GOT3 (cell line): ENCODE measurements around the gene REEP3.
"Not testable (repeated sequence)": the region's sequence is repeated elsewhere in the genome, so short reads cannot be mapped to it uniquely, and the experiment has no call there.

ENCODE experiments used
- DNase-seq: peaks from one replicate; lab custom pipeline; 2025; ENCODE audit warnings: mixed read lengths; lab: John Stamatoyannopoulos, UW

Gene REEP3, protein sequence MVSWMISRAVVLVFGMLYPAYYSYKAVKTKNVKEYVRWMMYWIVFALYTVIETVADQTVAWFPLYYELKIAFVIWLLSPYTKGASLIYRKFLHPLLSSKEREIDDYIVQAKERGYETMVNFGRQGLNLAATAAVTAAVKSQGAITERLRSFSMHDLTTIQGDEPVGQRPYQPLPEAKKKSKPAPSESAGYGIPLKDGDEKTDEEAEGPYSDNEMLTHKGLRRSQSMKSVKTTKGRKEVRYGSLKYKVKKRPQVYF

DNA sequence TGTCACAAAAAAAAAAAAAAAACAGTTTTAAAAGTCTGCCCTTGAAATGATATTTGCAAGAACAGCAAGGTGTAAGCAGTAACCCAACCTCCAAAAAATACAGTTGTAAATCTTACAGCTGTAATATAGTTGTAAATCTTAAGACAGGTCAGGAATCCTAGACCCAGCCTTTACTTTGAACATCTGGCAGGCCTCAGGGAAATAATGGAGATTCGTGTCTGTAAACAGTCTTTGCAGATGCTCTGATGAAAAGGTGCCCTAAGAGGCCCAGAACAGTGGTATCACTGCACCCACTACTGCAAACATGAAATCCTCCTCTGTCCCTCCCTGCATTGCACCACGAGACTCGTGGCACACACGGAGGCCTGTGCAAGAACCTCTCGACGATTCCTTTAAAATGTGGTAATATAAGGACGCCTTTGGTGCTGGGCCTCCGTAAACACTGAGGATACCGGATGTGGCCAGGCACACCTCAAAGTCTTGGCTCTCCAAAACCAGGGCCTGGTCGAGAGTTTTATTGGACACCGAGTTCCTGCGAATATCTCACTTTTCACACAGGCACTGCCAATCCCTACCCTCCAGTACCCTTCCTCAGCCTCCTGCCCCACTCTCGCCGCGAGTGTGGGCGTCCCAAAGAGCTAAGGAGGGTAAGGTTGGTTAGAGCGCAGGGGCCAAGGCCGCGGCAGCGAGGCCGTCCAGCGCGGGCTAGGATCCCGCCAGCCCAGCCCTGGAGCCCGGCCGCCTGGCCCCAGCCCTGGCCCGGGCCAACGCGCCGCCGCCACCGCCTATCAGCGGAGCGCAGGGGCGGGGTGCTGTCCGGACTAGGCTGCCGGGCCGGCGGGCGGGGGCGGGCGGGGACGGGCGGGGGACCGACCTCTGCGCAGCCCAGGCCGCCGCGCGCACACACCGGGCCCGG, at the start of gene REEP3:
REEP3 (plus strand) TSS at position 902 of the 916 bp plus-strand sequence. CDS start 145 bp downstream, outside the sequence.
- DNase-seq, result no peak

DNA sequence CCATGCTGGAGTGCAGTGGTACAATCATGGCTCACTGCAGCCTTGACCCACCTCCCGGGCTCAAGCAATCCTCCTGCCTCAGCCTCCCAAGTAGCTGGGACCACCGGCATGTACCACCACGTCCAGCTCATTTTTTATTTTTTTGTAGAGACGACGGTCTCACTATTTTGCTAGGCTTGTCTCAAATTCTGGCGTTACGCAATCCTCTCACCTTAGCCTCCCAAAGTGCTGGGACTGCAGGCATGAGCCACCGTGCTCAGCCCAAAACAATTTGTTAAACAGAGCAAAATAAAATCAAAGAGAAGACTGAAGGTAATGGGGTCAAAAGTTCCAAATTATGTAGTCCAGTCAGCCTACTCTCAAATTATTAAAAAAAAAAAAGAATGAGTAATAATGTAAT, 46.7 kb upstream of the REEP3 start:
- no peak for DNase-seq

DNA sequence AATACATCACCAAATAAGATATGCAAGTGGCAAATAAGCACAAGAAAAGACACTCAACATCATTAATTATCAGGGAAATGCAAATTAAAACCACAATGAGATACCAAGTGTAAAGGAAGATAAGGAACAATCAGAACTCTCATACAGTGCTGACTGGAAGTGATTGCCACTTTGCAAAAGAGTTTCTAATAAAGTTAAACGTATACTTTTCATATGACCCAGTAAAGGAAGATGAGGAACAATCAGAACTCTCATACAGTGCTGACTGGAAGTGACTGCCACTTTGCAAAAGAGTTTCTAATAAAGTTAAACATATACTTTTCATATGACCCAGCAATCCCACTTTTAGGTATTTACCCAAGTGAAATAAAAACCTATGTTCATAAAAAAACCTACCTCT, 43.3 kb upstream of the REEP3 start:
- DNase-seq, result no peak

DNA sequence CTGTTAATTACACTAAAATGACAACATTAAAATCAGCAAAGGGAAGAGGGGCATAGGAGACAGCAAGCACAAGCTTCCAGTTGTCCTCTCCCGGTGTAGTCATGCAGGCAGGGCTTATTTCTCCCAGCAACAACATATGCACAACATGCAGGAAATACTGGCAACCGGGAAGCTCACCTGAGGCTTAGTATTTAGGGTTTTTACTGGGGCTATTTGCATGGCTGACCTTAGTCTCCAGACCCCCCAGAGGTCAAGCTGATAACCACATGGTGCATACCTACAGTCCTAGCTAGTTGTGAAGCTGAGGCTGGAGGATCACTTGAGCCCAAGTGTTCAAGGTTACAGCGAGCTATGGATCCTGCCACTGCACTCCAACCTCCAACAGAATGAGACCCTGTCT, 42.6 kb upstream of the REEP3 start:
- no peak for DNase-seq

DNA sequence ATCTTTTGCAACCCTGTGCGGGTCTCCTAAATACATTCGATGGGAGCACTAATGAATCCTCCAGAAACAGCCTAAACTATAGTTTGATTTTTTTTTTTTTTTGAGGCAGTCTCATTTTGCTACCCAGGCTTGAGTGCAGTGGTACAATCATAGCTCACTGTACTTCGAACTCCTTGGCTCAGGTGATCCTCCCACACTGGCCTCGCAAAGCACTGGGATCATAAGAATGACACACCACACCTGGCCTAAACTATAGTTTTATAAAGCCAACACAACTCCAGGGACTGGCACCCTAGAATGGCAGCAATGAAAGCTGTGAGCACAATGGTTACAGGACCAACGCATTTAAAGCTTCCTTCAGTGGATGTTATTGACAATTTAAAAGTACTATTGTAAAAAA, 41.0 kb upstream of the REEP3 start:
- DNase-seq, result no peak

DNA sequence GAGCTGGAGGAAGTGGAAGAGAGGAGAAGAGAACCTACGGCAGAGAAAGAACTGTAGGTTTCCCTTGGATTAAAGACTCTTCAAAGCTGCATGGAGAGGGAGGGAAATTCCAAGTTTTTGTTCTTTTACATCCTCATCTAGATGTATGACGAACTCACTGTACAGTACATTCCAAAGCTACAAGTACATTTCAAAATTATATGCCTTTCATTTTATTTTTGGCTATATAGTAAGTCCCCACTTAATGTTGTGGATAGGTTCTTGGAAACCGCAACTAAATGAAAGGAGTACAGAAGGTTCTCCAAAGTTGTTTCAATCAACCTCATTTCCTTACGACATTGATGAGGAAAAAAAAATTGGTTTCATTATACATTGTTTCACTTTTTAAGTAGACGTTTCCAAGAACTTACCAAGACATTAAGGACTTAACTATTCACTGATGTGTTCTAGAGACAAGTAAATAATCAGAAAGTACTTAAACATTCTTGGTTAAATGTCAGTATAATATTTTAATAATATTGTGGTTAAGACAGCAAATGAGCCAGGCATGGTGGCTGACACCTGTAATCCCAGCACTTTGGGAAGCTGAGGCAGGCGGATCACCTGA, 39.3 kb upstream of the REEP3 start:
- no peak for DNase-seq

DNA sequence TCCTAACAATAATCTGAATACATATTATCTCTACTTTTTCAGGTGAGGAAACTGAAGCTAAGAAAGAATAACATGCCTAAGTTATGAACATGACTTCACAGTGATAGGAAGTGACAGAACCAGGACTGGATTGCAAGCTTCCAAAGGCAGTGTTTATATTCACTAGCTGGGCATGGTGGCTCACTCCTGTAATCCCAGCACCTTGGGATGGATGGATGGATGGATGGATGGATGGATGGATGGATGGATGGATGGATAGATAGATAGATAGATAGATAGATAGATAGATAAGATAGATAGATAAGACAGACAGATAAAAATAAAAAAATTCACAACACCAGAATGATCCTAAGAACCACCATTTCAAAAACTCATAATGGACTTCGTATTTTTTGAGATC, 37.2 kb upstream of the REEP3 start:
- no peak for DNase-seq

DNA sequence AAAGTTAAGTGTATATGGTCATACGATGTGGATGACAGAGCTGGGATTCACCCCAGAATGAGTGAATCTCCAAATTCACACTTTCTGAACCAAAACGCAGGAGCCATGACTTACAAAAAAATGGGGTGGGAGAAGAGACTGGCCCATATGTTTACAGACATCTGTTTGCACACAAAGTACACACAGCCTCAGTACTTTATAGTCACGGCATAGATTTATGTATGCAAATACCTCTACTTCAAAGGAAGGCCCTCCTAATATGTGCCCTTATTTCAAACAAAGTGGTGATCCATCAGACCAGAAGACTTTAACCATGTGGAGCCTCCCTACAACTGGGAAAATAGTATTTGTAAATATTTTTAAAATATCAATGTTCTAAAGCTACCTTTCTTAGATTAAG, 33.2 kb upstream of the REEP3 start:
- DNase-seq, result no peak

DNA sequence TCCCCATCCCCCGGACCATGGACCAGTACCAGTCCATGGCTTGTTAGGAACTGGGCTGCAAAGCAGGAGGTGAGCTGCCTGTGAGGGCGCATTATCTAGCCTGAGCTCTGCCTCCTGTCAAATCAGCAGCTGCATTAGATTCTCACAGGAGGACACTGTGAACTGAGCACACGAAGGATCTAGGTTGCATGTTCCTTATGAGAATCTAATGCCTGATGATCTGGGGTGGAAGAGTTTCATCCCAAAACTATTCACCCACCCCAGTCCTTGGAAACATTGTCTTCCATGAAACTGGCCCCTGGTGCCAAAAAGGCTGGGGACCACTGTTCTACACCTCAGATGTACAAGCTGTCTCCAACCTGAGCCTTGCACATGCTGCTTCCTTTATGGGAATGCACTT, 31.4 kb upstream of the REEP3 start:
- DNase-seq, result no peak

DNA sequence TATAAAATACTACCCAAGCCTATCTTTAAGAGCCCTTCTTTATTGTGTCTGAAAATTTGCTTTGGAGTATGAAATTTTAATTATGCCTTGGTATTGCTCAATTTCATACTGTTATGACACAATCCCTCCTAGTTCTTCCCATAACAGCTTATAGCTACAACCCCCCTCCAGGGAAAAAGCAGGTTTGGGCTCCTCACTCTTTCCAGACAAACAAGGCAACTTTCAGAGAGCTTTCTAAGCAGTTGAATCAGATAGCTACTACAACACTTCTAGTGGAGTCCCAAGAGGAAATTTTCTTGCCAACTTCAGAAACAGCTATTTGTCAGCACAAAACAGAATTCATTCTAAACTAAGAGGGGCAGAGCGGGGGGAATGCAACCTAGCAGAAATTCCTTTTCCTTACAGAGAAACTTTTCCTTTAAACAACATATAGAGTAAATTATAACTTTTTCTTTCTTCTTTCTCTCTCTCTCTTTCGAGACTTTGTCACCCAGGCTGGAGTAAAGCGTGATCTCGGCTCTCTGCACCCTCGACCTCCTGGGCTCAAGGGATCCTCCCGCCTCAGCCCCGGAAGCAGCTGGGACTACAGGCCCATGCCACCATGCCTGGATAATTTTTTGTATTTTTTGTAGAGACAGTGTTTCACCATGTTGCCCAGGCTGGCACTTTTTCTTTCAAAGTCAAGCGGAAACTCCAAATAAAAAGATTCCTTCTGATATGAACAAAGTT, 29.4 kb upstream of the REEP3 start:
- DNase-seq, result no peak

DNA sequence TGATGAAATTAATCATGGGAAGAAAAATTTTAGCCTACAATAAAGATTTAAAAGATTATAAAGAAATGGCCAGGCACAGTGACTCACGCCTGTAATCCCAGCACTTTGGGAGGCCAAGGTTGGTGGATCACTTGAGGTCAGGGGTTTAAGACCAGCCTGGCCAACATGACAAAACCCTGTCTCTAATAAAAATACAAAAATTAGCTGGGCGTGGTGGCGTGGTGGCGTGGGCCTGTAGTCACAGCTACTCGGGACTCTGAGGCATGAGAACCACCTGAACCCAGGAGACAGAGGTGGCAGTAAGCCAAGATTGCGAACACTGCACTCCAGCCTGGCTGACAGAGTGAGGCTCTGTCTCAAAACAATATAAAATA, 28.9 kb upstream of the REEP3 start:
- not testable (repeated sequence) for DNase-seq

DNA sequence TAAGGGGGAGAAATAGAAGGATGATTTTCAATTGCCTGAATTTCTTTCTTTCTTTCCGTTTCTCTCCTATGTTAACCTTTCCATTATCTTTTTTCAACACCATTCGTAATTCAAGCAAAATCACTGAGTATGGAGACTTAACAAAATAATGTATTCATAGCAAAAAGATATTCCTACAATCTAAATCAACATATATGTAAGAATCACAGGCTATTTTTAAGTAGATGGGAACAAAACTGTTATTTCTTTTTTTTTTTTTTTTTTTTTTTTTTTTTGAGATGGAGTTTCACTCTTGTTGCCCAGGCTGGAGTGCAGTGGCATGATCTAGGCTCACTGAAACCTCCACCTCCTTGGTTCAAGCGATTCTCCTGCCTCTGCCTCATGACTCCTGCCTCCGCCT, 28.2 kb upstream of the REEP3 start:
- DNase-seq, result no peak

DNA sequence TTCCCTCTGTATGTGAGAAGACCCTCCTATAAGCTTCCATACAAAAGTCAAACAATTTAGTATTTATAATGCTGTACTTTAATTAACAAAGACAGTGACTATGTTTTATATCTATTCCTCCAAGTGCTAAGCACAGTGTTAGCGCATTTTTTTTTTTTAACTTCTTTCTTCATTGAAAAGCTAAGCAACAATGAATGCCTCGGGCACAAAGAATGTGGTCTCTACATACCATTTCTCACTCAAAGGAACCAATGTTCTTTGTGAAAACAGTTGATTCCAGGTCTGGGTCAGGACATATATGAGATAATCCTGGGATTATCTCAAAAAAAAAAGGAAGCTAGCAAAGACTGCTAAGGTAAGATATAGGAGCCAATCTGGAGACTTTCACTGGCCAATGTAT, 26.2 kb upstream of the REEP3 start:
- no peak for DNase-seq

DNA sequence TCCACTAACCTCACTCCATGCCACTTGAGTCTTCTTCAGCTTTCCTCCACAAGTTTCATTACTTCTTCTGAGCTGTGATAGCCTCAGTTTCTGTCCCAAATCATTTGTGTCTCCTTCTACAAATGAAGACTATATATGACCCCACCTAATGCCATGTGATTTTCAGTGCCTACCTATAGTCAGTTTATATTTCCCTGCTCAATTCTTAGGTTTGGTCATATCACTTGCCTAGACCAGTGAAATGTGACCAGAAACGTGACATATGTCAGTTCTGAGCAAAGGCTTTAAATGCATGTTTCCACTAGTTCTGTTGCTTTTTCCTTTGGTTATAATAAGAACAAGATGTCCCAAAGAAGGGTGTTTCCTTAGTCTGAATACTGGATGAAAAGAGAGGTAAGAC, 24.6 kb upstream of the REEP3 start:
- DNase-seq, result no peak

DNA sequence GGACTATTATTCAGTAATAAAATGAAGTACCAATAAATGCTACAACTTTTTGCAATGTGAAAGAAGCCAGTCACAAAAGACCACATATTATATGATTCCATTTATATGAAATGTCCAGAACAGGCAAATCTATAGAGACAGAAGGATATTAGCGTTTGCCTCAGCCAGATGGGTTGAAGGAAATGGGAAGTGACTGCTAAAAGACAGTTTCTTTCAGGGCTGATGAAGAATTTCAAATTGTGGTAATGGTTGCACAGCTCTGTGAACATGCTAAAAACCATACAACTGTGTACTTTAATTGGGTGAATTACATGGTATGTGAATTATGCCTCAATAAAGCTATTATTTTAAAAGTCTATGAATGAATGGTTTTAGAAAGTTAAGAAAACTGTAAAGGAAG, 23.9 kb upstream of the REEP3 start:
- DNase-seq, result no peak

DNA sequence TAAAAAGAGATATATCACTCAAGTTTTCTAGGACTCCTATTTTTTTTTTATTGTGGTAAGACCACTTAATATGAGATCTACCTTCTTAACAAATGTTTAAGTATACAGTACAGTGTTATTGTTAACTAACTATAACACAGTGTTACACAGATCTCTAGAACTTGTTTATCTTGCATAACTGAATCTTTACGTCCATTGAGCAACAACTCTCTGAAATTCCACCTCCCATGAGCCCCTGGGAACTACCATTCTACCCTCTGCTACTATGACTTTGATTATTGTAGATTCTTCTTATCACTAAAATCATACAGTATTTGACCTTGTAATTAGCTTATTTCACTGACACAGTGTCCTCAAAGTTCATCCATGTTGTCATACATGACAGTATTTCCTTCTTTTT, 22.5 kb upstream of the REEP3 start:
- no peak for DNase-seq

DNA sequence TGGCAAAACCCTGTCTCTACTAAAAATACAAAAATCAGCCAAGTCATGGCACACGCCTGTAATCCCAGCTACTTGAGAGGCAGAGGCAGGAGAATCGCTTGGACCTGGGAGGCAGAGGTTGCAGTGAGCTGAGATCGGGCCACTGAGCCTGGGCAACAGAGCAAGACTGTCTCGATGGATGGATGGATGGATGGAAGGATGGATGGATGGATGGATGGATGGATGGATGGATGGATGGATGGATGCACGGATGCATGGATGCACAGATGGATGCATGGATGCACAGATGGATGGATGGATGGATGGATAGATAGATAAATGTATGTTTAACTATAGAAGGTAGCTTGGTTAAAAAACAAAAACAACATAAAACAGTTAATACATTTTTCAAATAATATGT, 20.6 kb upstream of the REEP3 start:
- not testable (repeated sequence) for DNase-seq

DNA sequence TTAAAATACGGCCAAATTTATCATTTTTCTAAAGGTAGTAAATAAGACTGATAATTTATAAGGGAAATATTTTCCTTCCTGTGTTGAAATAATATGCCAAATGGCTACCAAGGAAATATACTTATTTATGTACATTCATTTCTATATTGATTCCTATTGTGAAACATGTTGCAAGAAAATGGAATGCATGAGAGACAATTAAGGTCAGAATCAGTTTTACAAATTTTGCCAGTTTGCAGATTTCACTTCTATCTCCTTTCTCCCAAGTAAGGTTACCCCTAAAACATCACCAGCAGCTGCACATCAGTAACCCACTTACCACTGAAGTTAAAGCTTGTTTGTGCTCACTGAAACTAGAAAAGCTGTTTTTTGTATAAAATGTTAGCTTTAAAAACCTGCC, 19.2 kb upstream of the REEP3 start:
- DNase-seq, result no peak

DNA sequence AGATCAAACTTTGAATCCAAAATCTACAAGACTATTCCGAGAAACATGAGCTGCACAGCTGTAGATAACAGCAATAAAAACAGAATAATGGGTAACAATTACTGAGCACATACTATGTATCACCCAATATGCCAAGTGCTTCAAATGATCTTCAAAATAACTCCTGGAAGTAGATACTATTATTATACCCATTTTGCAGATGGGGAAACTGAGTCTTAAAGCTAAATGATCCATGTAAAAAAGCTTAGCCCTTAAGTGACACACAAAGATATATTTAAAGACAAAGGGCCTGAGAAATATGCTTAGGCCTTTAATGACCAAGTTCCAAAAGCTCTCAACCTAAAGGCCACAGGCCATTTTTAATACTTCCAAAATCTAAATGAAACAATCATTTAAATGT, 18.4 kb upstream of the REEP3 start:
- no peak for DNase-seq

DNA sequence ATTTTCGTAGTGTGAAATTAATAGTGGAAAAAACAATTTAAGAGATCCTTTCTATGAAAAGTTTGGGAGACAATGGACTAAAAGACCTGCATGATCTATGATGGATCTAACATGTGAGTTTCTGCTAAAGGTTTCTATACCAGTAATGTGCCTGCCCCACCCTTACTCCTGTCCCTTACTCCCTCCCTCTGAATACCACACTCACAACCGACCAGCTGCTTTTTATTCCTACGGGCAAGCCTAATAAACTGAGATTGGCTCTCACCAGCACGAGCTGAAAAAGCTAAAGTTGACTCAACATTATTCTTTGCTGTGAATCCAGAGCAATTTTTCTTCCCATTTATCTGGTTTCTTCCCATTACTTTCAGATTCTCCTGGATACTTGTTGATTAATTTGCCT, 17.8 kb upstream of the REEP3 start:
- no peak for DNase-seq

DNA sequence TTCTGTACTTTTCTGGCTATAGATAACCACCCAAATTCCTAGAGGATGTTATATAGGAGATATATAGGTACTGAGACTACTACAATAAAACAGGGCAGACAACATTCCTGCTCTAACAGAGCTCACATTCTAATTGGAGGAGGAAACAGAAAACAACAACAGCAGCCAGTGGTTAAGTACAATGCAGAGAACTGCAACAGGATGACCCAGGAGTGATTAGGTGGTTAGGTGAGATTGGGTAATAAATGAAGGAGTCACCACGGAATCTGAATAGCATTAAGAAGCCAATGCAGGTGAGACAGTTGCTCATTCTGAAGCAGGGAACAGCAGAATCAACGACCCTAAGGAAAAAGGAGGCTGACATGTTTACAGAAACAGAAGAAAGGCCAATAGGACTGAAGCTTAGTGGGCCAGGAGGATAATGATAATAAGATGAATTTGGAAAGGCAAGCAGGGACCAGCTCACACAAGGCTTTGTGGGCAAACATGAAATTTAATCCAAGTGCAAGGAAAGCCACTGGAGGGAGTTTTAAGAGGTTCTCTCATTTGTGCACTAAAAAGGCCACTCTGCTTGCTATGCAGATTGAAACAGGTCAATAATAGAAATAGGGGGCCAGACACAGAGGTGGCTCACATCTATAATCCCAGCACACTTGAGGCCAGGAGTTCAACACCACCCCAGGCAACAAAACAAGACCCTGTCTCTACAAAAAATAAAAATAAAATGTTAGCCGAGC, 16.9 kb upstream of the REEP3 start:
- DNase-seq, result no peak

DNA sequence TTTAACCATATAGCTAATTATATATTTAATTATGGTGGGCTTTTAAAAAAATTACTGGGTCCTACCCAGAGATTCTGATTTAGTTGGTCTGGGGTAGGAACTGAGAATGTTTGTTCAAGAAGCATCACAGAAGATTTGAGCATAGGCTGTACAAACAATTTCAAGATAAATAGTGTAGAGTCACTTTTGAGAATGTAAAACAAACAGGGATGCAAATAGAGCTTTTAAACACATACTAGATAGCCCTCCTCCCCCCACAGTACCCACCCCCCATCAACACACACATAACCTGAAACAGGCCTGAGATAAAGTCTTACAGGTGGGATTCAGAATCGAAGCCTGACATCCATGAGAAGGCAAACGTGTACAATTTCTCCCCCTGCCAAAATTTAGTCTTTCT, 15.6 kb upstream of the REEP3 start:
- no peak for DNase-seq
